HG03442 (cell line): ENCODE results near the gene EMC6.
A peak's percentile ranks its signal among the peaks of the same experiment; 100 is the strongest.
"Not testable (repeated sequence)": the region's sequence is repeated elsewhere in the genome, so short reads cannot be mapped to it uniquely, and the experiment has no call there.

Source experiments
- ATAC-seq: cut with Tn5 transposase; IDR thresholded peaks from one replicate; pipeline ENCODE4 v1.9.1; 2021; ENCODE audit warnings: mild to moderate bottlenecking, moderate library complexity; ENCODE audit not compliant: unreplicated experiment

EMC6 gene

DNA sequence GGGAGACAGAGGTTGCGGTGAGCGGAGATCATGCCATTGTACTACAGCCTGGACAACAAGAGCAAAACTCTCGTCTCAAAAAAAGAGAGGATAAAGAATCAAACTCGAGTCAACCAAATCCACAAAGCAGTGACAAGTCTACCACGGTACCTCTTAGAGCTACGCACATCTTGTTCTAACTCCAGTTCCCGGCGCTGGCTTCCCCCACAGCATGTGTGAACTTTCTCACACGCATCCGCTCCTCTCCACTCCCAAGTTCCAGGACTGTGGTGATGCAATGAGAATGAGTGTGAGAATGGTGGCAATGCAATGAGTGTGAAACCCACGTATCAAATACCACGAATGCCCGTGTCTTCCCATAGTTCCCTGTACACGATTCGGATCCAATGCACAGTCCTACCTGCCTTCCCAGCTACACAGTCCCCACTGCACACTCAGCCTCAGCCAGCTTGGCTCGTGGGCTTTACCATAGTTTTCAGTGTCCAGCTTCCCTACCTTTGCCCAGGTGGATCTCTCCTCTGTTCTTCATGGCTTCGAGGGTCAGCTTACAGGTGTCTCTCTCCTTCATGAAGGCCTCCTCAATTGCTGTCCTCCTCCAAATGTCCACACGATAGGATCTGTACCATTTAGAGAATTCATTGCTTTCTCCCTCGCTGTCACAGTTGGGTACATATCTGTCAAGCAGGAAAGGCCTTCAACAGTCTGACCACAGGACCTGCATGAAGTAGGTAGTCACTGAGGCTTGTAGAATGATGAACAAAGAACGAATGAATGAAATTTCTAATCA, 36.5 kb downstream of the EMC6 start:
- ATAC-seq = no peak

DNA sequence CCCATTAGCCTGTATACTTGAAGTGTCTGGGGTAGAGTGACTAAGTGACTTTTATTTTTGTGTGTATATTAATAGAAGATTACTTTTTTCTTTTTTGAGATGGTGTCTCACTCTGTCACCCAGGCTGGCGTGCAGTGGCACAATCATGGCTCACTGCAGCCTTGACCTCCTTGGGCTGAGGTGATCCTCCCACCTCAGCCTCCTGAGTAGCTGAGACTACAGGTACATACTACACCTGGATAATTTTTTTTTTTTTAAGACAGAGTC, 37.0 kb downstream of the EMC6 start:
- not testable (repeated sequence) for ATAC-seq

DNA sequence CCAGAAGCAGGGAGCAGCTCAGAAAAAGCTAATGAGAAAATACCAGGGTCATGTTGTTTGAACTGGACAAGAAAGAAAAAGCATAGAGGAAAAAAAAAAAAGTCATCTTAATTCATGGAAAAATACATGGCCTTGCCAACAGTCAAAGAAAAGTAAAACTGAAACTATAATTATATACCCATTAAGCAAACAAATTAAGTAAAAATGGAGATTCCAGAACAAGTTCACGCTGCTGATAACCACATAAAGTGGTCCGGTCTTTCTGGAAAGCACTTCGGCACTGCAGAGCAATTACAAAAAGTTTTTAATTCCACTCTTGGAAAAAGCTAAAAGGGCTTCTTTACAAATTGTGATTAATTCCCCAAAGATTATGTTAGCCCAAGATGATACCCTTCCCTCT, 39.8 kb downstream of the EMC6 start:
- ATAC-seq = no peak

DNA sequence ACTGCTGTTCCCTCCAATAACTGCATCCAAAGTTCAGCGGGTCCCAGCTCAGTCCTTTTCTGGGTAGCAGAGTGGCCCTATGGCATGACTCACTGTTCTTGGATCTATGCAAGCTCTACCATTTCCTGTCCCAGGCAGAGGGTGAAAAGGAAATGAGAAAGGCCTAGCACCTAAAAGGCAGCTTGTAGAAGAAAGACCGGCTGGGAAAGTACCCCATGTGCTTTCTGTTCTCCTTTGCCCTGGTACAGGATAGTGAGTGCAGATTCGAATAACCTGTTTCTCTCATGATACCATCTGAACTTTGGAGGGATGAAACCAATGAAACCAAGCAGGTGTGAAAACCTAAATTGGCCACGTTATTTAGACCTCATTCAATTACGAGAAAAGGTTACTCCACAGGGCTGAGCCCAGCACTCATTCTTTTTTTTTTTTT, 42.4 kb downstream of the EMC6 start:
- ATAC-seq = peak; percentile 92

DNA sequence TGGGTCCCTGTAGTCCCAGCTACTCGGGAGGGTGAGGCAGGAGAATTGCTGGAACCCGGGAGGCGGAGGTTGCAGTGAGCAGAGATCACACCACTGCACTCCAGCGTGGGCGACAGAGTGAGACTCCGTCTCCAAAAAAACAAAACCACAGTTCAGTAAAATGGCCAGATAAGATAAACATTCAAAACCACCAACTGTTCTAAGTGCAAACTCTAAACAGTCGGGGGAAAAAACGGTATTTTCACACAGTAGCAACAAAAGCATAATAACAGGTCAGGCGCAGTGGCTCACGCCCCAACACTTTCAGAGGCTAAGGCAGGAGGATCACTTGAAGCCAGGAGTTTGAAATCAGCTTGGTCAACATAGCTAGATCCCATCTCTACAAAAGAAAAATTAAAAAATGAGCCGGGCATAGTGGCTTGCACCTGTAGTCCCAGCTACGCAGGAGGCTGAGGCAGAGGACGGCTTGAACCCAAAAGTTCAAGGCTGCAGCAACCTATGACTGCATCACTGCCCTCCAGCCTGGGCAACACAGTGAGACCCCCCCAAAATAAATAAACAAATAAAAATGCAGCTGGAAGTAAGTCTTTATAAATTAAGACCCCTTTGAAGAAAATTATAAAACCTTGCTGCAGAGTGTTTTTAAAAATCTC, 44.3 kb downstream of the EMC6 start:
- ATAC-seq = no peak

DNA sequence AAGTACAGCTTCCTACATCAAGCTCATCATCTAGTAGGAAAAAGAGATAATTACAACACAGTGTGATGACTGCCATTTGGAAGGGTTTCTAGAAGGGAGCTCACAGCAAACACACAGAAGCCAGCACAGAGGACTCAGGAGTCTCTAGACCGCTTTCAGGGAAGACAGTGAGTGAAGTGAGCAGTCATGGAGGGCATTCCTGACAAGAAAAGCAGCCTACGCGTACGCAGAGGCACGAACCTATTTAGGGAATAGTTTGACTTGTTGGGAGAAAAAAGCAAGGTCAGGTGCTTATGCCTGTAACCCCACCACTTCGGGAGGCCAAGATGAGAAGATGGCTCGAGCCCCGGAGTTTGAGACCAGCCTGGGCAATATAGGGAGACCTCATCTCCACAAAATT, 46.7 kb downstream of the EMC6 start:
- no peak for ATAC-seq

DNA sequence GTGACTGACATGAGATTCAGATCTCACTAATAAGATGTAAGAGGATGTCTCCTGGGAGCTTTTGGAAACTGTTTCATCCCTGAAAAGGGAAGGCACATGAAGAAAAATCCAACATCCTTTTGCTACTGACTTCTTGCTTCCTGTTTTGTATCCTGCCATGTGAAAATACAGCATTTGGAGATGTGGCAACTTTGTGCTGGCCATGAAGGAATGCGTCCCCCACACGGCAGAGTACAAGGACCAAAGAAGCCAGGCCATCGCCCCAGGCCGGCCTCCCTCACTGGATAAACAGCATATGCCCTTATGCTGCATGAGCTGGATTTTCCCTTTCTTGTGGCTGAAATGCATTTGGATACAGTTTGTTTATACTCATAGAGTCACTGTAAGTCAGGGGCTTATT, 49.6 kb downstream of the EMC6 start:
- ATAC-seq = no peak

DNA sequence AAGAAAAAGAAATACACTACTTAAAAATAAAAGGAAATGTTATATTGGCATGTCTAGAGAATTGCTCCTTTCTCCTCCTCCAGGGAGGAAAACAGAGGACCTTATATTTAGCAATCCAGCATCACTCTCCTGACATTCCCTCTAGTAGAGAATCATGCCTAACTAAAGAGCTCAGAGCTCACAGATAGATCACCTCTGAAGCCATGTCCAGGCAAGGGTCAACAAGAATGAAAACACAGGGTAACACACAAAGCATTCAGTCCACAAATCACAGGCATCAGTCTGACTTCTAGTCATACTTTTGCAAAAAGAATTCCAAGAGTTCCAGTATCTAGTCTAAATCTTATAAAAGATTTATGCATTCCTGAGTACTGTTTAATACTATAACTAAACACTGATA, 50.7 kb downstream of the EMC6 start:
- no peak for ATAC-seq
